WERI-Rb-1 (cell line): Measurements from ENCODE around the gene GPC5.

ENCODE experiments used
- DNase-seq: peaks from one replicate; pipeline ENCODE4 v3.0.0-alpha.2; 2020
- H3K27ac ChIP-seq: fragments of 250-450 bp; sonication (Bioruptor Pico); 2 replicates; pipeline ENCODE4 v1.5.1; 2020; ENCODE audit warnings: mild to moderate bottlenecking, moderate library complexity
- H3K27me3 ChIP-seq: fragments of 250-450 bp; sonication (Bioruptor Pico); 2 replicates; pipeline ENCODE4 v1.5.1; 2021; ENCODE audit warnings: mild to moderate bottlenecking, low read depth, moderate library complexity; ENCODE audit not compliant: insufficient read depth, severe bottlenecking
- H3K36me3 ChIP-seq: fragments of 250-450 bp; sonication (Bioruptor Pico); 2 replicates; pipeline ENCODE4 v1.5.1; 2020; ENCODE audit warnings: mild to moderate bottlenecking, moderate library complexity
- H3K4me3 ChIP-seq: 2 replicates; pipeline ENCODE4 v1.5.1; 2011; ENCODE audit warnings: low read depth, mild to moderate bottlenecking, control low read depth, low read length
- H3K9me3 ChIP-seq: fragments of 250-450 bp; sonication (Bioruptor Pico); 2 replicates; pipeline ENCODE4 v1.5.1; 2021; ENCODE audit warnings: mild to moderate bottlenecking, moderate library complexity; ENCODE audit not compliant: severe bottlenecking
- CTCF ChIP-seq: IDR thresholded peaks from 2 replicates; pipeline ENCODE4 v1.5.1; 2011; ENCODE audit warnings: low read depth, mild to moderate bottlenecking, control low read depth, inconsistent platforms, low read length

Gene GPC5

GRCh38 chr13:91580749-91581148, 182.3 kb downstream of the GPC5 start:
- Histone ChIP-seq H3K27ac (no peak overlapping the region), H3K4me3 (no peak overlapping the region), H3K9me3 (no peaks in the 10 kb centered on the region), H3K27me3 (no peaks in the 10 kb centered on the region), H3K36me3 (no peaks in the 10 kb centered on the region)
- DNase-seq, result no peak
- no peak for TF ChIP-seq CTCF

- no peak for DNase-seq
- no peak overlapping the region for H3K27ac ChIP-seq
- no peak for TF ChIP-seq CTCF
- no peaks in the 10 kb centered on the region for H3K9me3 ChIP-seq
- no peaks in the 10 kb centered on the region for H3K27me3 ChIP-seq
- no peak overlapping the region for H3K4me3 ChIP-seq
- H3K36me3 ChIP-seq, result no peaks in the 10 kb centered on the region
Measured at GRCh38 chr13:91586609-91587008, 188.2 kb downstream of the GPC5 start.

- Histone ChIP-seq H3K27ac (no peak overlapping the region), H3K36me3 (no peaks in the 10 kb centered on the region), H3K27me3 (no peaks in the 10 kb centered on the region), H3K4me3 (no peak overlapping the region), H3K9me3 (peaks cover 5% of the 10 kb centered on the region)
- no peak for DNase-seq
- no peak for TF ChIP-seq CTCF
Measured at GRCh38 chr13:91588541-91588940, 190.1 kb downstream of the GPC5 start.

GRCh38 chr13:91592056-91593014, 193.9 kb downstream of the GPC5 start:
- H3K4me3 ChIP-seq, result no peak overlapping the region
- no peaks in the 10 kb centered on the region for H3K27me3 ChIP-seq
- no peak for DNase-seq
- H3K9me3 ChIP-seq, result peaks cover 5% of the 10 kb centered on the region
- no peaks in the 10 kb centered on the region for H3K36me3 ChIP-seq
- no peak for TF ChIP-seq CTCF
- no peak overlapping the region for H3K27ac ChIP-seq

- Histone ChIP-seq H3K27ac (no peak overlapping the region), H3K36me3 (no peaks in the 10 kb centered on the region), H3K4me3 (no peak overlapping the region), H3K27me3 (no peaks in the 10 kb centered on the region), H3K9me3 (peaks cover 5% of the 10 kb centered on the region)
- no peak for DNase-seq
- TF ChIP-seq CTCF, result no peak
Measured at GRCh38 chr13:91593456-91593855, 195.0 kb downstream of the GPC5 start.

GRCh38 chr13:91594061-91594460, 195.6 kb downstream of the GPC5 start:
- no peak for TF ChIP-seq CTCF
- Histone ChIP-seq H3K9me3 (peaks cover 5% of the 10 kb centered on the region), H3K36me3 (no peaks in the 10 kb centered on the region), H3K27ac (no peak overlapping the region), H3K27me3 (no peaks in the 10 kb centered on the region), H3K4me3 (no peak overlapping the region)
- no peak for DNase-seq
